ENCODE data around the gene A2M. TPM values are rescaled to one million over a fixed set of nuclear protein-coding genes. Genes with fewer than 3 reads are reported as not detected.

Gene A2M
- total and polyA plus RNA-seq, 2 of the 13 experiments (the other 11 are each of a cell fraction or from before 2014, with no cell fraction given), result 2,807 to 6,551 TPM

DNA sequence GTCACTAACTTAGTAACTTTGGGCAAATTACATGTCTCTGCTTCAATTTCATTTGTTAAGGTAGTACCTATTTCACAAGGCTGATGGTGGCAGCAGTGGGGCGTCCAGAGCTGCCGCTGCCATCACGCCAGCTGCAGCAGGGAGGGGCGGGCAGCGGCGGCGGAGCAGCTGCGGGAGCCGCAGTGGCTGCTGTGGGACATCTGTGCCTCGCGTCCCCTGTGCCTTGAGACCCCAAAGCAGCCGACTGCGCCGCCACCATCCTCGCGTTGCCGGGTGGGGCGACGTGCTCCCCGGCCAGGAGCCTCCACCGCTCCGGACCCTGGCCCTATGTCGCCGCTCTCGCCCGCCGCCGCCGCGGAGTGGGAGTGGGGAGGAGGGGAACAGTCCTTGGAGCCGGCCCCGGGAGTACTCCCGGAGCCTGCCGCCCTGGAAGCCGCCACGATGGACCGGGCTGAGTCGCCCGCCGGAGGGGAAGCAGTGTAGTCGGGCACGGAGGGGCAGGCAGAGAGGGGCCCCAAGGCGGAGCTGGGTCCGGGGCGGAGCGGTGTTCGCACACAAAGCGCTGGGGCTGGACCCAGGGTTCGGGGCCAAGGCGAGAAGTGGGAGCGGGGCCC lies 51.4 kb downstream of the A2M start (continued):
- TF ChIP-seq ZNF724P (CRISPR knock-in tag; IDR thresholded peaks at IDR 0.05; ENCODE audit: borderline replicate concordance) (no peak), ZNF431 (CRISPR knock-in tag; IDR thresholded peaks at IDR 0.05; ENCODE audit: borderline replicate concordance, low read depth) (no peak; the same call in 1 of the 2 replicates), KLF11 (CRISPR knock-in tag; IDR thresholded peaks at IDR 0.05) (no peak), FOXK1 (CRISPR knock-in tag; IDR thresholded peaks at IDR 0.05; ENCODE audit: borderline replicate concordance, low read depth) (no peak), ZNF251 (CRISPR knock-in tag; IDR thresholded peaks at IDR 0.05) (no peak), RFXAP (CRISPR knock-in tag; IDR thresholded peaks at IDR 0.05; ENCODE audit: borderline replicate concordance) (peak; percentile 73; the same call in 1 of the 2 replicates), PITX1 (CRISPR knock-in tag; IDR thresholded peaks at IDR 0.05) (no peak; the same call in 1 of the 2 replicates), HNRNPL (IDR thresholded peaks at IDR 0.05; ENCODE audit: low read depth, low read length) (no peak), SNAI1 (CRISPR knock-in tag; IDR thresholded peaks at IDR 0.05; ENCODE audit: borderline replicate concordance) (0 out of 2 replicates have a peak, but pooled peaks have one; percentile 52), CEBPG (CRISPR knock-in tag; IDR thresholded peaks at IDR 0.05) (peak; percentile 49; the same call in 1 of the 2 replicates), FOSL1 (CRISPR knock-in tag; IDR thresholded peaks at IDR 0.05; ENCODE audit: borderline replicate concordance) (no peak; the same call in 1 of the 2 replicates), ZBTB21 (CRISPR knock-in tag; IDR thresholded peaks at IDR 0.05) (no peak), CBFB (CRISPR knock-in tag; IDR thresholded peaks at IDR 0.05) (no peak), ZNF44 (CRISPR knock-in tag; IDR thresholded peaks at IDR 0.05) (no peak; the same call in 1 of the 2 replicates), AHR (CRISPR knock-in tag; IDR thresholded peaks at IDR 0.05) (no peak), FOXA1 (IDR thresholded peaks at IDR 0.05) (no peak), FOXA1 (CRISPR knock-in tag; IDR thresholded peaks at IDR 0.05) (no peak), MYC (CRISPR knock-in tag; IDR thresholded peaks at IDR 0.05; ENCODE audit: borderline replicate concordance) (no peak; the same call in 1 of the 2 replicates), ZNF850 (CRISPR knock-in tag; conservative IDR thresholded peaks at IDR 0.05) (no peak), SIX4 (CRISPR knock-in tag; IDR thresholded peaks at IDR 0.05) (no peak), HBP1 (CRISPR knock-in tag; IDR thresholded peaks at IDR 0.05; ENCODE audit: low read depth) (peak; percentile 69; the same call in 1 of the 2 replicates), ZNF264 (CRISPR knock-in tag; IDR thresholded peaks at IDR 0.05) (no peak), KAT7 (CRISPR knock-in tag; IDR thresholded peaks at IDR 0.05; ENCODE audit: borderline replicate concordance) (no peak)
- TF ChIP-seq, protein P1, sequence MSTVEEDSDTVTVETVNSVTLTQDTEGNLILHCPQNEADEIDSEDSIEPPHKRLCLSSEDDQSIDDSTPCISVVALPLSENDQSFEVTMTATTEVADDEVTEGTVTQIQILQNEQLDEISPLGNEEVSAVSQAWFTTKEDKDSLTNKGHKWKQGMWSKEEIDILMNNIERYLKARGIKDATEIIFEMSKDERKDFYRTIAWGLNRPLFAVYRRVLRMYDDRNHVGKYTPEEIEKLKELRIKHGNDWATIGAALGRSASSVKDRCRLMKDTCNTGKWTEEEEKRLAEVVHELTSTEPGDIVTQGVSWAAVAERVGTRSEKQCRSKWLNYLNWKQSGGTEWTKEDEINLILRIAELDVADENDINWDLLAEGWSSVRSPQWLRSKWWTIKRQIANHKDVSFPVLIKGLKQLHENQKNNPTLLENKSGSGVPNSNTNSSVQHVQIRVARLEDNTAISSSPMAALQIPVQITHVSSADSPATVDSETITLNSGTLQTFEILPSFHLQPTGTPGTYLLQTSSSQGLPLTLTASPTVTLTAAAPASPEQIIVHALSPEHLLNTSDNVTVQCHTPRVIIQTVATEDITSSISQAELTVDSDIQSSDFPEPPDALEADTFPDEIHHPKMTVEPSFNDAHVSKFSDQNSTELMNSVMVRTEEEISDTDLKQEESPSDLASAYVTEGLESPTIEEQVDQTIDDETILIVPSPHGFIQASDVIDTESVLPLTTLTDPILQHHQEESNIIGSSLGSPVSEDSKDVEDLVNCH (CRISPR knock-in tag; IDR thresholded peaks at IDR 0.05), result no peak
- TF ChIP-seq, protein P2, sequence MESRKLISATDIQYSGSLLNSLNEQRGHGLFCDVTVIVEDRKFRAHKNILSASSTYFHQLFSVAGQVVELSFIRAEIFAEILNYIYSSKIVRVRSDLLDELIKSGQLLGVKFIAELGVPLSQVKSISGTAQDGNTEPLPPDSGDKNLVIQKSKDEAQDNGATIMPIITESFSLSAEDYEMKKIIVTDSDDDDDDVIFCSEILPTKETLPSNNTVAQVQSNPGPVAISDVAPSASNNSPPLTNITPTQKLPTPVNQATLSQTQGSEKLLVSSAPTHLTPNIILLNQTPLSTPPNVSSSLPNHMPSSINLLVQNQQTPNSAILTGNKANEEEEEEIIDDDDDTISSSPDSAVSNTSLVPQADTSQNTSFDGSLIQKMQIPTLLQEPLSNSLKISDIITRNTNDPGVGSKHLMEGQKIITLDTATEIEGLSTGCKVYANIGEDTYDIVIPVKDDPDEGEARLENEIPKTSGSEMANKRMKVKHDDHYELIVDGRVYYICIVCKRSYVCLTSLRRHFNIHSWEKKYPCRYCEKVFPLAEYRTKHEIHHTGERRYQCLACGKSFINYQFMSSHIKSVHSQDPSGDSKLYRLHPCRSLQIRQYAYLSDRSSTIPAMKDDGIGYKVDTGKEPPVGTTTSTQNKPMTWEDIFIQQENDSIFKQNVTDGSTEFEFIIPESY (CRISPR knock-in tag; IDR thresholded peaks at IDR 0.05), result no peak
- TF ChIP-seq, protein P3, sequence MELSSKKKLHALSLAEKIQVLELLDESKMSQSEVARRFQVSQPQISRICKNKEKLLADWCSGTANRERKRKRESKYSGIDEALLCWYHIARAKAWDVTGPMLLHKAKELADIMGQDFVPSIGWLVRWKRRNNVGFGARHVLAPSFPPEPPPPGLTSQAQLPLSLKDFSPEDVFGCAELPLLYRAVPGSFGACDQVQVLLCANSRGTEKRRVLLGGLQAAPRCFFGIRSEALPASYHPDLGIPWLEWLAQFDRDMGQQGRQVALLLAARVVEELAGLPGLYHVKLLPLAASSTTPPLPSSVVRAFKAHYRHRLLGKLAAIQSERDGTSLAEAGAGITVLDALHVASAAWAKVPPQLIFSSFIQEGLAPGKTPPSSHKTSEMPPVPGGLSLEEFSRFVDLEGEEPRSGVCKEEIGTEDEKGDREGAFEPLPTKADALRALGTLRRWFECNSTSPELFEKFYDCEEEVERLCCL (CRISPR knock-in tag; IDR thresholded peaks at IDR 0.05; ENCODE audit: borderline replicate concordance), result no peak

Measured in HepG2 (cell line).